Liver (tissue), 9 donors: ENCODE data around the gene COG2. TPM values are rescaled to one million over a fixed set of nuclear protein-coding genes. Genes with fewer than 3 reads are reported as not detected.

Experiments
- DNase-seq: peaks from one replicate; pipeline ENCODE4 v3.0.0-alpha.2; 2017; ENCODE audit warnings: low spot score
- H3K27ac ChIP-seq, 2 donors: one replicate each; pipeline ENCODE4 v1.7.0; 2013; ENCODE audit warnings: inconsistent platforms in 2 of 2, low read length in 2 of 2, control low read depth in 1 of 2, low read depth in 1 of 2, mild to moderate bottlenecking in 1 of 2
- H3K27me3 ChIP-seq, 4 donors: one replicate each; pipeline versions ENCODE4 v1.6.1 to v1.7.0; 2013; ENCODE audit warnings: low read length in 3 of 4, inconsistent platforms in 1 of 4, mild to moderate bottlenecking in 1 of 4, moderate library complexity in 1 of 4; ENCODE audit not compliant: control insufficient read depth in 4 of 4, insufficient read depth in 4 of 4
- H3K36me3 ChIP-seq, 4 donors: one replicate each; pipeline versions ENCODE4 v1.6.1 to v1.7.0; 2013; ENCODE audit warnings: low read length in 3 of 4, mild to moderate bottlenecking in 3 of 4, low read depth in 1 of 4, moderate library complexity in 1 of 4; ENCODE audit not compliant: control insufficient read depth in 4 of 4, insufficient read depth in 3 of 4
- H3K4me1 ChIP-seq, 4 donors: one replicate each; pipeline versions ENCODE4 v1.6.1 to v1.7.0; 2013; ENCODE audit warnings: low read length in 3 of 4, mild to moderate bottlenecking in 3 of 4, moderate library complexity in 1 of 4; ENCODE audit not compliant: control insufficient read depth in 4 of 4, insufficient read depth in 4 of 4
- H3K4me3 ChIP-seq, 3 donors: one replicate each; pipeline versions ENCODE4 v1.6.1 to v1.7.0; 2013; ENCODE audit warnings: low read length in 3 of 3, control low read depth in 1 of 3, low read depth in 1 of 3, mild to moderate bottlenecking in 1 of 3
- H3K9ac ChIP-seq, 2 donors: one replicate each; pipeline ENCODE4 v1.7.0; 2013; ENCODE audit warnings: low read length in 2 of 2, mild to moderate bottlenecking in 2 of 2, moderate library complexity in 2 of 2, control low read depth in 1 of 2, low read depth in 1 of 2
- H3K9me3 ChIP-seq, 4 donors: one replicate each; pipeline versions ENCODE4 v1.6.1 to v1.7.0; 2013; ENCODE audit warnings: low read length in 3 of 4; ENCODE audit not compliant: control insufficient read depth in 4 of 4
- ATF3 ChIP-seq: IDR thresholded peaks from 2 replicates; pipeline ENCODE4 v1.6.1; 2016; ENCODE audit warnings: antibody characterized with exemption
- CTCF ChIP-seq: fragments of 150-350 bp; IDR thresholded peaks from 2 replicates; pipeline ENCODE4 v1.5.1; 2017; ENCODE audit warnings: improper control_type of control experiment, low read depth, low read length; ENCODE audit not compliant: missing input control
- EGR1 ChIP-seq, 2 donors: IDR thresholded peaks; 2 replicates each; pipeline ENCODE4 v1.6.1; 2016 to 2018; ENCODE audit warnings: antibody characterized with exemption in 2 of 2, low read depth in 2 of 2
- FOXA2 ChIP-seq: IDR thresholded peaks from 2 replicates; pipeline ENCODE4 v1.6.1; 2016; ENCODE audit warnings: antibody characterized with exemption
- GABPA ChIP-seq, 2 donors: IDR thresholded peaks in 1 of 2; conservative IDR thresholded peaks in 1 of 2; 2 replicates each; pipeline ENCODE4 v1.6.1; 2016; ENCODE audit warnings: antibody characterized with exemption in 2 of 2, mild to moderate bottlenecking in 1 of 2, moderate library complexity in 1 of 2
- HNF4A ChIP-seq, 2 donors: conservative IDR thresholded peaks; 2 replicates each; pipeline ENCODE4 v1.6.1; 2016; ENCODE audit warnings: antibody characterized with exemption in 2 of 2, mild to moderate bottlenecking in 2 of 2
- HNF4G ChIP-seq: IDR thresholded peaks from 2 replicates; pipeline ENCODE4 v1.6.1; 2016; ENCODE audit warnings: antibody characterized with exemption
- JUND ChIP-seq, 2 donors: IDR thresholded peaks; 2 replicates each; pipeline ENCODE4 v1.6.1; 2016; ENCODE audit warnings: antibody characterized with exemption in 2 of 2
- MAX ChIP-seq: IDR thresholded peaks from 2 replicates; pipeline ENCODE4 v1.6.1; 2016; ENCODE audit warnings: antibody characterized with exemption
- NR2F2 ChIP-seq: IDR thresholded peaks from 2 replicates; pipeline ENCODE4 v1.6.1; 2016; ENCODE audit warnings: antibody characterized with exemption
- RAD21 ChIP-seq, 2 donors: IDR thresholded peaks; 2 replicates each; pipeline ENCODE4 v1.6.1; 2016; ENCODE audit warnings: antibody characterized with exemption in 2 of 2, mild to moderate bottlenecking in 2 of 2
- REST ChIP-seq: IDR thresholded peaks from 2 replicates; pipeline ENCODE4 v1.6.1; 2016; ENCODE audit warnings: antibody characterized with exemption, mild to moderate bottlenecking
- SP1 ChIP-seq: IDR thresholded peaks from 2 replicates; pipeline ENCODE4 v1.6.1; 2018; ENCODE audit warnings: antibody characterized with exemption, mild to moderate bottlenecking
- TAF1 ChIP-seq: conservative IDR thresholded peaks from 2 replicates; pipeline ENCODE4 v1.6.1; 2016; ENCODE audit warnings: antibody characterized with exemption, mild to moderate bottlenecking
- YY1 ChIP-seq: IDR thresholded peaks from 2 replicates; pipeline ENCODE4 v1.6.1; 2016; ENCODE audit warnings: antibody characterized with exemption, mild to moderate bottlenecking
- ZBTB33 ChIP-seq: IDR thresholded peaks from 2 replicates; pipeline ENCODE4 v1.6.1; 2016; ENCODE audit warnings: antibody characterized with exemption
- WGBS: extraction: QIAGEN DNeasy Blood & Tissue Kit; methylation state at CpG from one replicate; pipeline ENCODE4 v1.1.7; 2013; 5-methylcytosine and 5-hydroxymethylcytosine counted together
- polyA plus RNA-seq, 2 donors: library from polyadenylated mRNA; stranded (reverse) in 1 of 2; unstranded in 1 of 2; fragments of 200-250 nt in 1 of 2; fragments of >200 nt in 1 of 2; fragmentation: Nextera tagmentation in 1 of 2; extraction: Ambion mirVana in 1 of 2; gene quantifications; one replicate each; pipeline versions ENCODE4 v1.2.1 to v1.2.3, GENCODE V29; 2013 to 2015
- total RNA-seq, 2 donors: library from RNA; depleted of rRNA; stranded (reverse); fragments of >200 nt; gene quantifications; one replicate each; pipeline ENCODE4 v1.2.3, GENCODE V29; 2014
- donor health status: healthy.
- donor health status: healthy.
- donor health status: healthy.
- donor health status: healthy.
- donor health status: healthy.

The COG2 gene
- total and polyA plus RNA-seq, 4 donors, result 6.4 to 16.1 (median 14.3) TPM

GRCh38 chr1:230609208-230609607, 33.1 kb upstream of the COG2 start (continued):
- no peak for TF ChIP-seq GABPA (IDR thresholded peaks at IDR 0.05 in 1 of 2, conservative IDR thresholded peaks at IDR 0.05 in 1 of 2)
- no peak for TF ChIP-seq SP1
- no peak for TF ChIP-seq HNF4G
- no peak for TF ChIP-seq EGR1 (IDR thresholded peaks at IDR 0.05; ENCODE audit: low read depth in 2 of 2)
- TF ChIP-seq HNF4A (conservative IDR thresholded peaks at IDR 0.05), result no peak
- no peak for TF ChIP-seq ZBTB33

GRCh38 chr1:230610589-230610988, 31.7 kb upstream of the COG2 start:
- Histone ChIP-seq H3K9me3 (no peaks in the 10 kb centered on the region), H3K27ac (no peak overlapping the region), H3K4me3 (no peak overlapping the region), H3K36me3 (no peaks in the 10 kb centered on the region), H3K27me3 (no peaks in the 10 kb centered on the region), H3K9ac (no peak overlapping the region), H3K4me1 (no peaks in the 10 kb centered on the region)
- DNase-seq, result no peak
- WGBS, result 63% methylated on average over 1 of the region's 1 CpG
- no peak for TF ChIP-seq ZBTB33
- no peak for TF ChIP-seq SP1
- no peak for TF ChIP-seq CTCF
- no peak for TF ChIP-seq RAD21 (IDR thresholded peaks at IDR 0.05)
- TF ChIP-seq ATF3, result no peak
- TF ChIP-seq REST, result no peak
- TF ChIP-seq YY1, result no peak
- TF ChIP-seq MAX, result no peak
- no peak for TF ChIP-seq NR2F2
- TF ChIP-seq FOXA2, result no peak
- no peak for TF ChIP-seq EGR1 (IDR thresholded peaks at IDR 0.05; ENCODE audit: low read depth in 2 of 2)
- no peak for TF ChIP-seq TAF1
- no peak for TF ChIP-seq JUND (IDR thresholded peaks at IDR 0.05)
